HepG2 (cell line): ENCODE data around the gene HDHD3. TPM values are rescaled to one million over a fixed set of nuclear protein-coding genes. Genes with fewer than 3 reads are reported as not detected.

Source experiments
- ATAC-seq: fragments of 200-7000 bp; cut with Tn5 transposase; 3 replicates; pipeline ENCODE4 v1.9.1; 2020; ENCODE audit warnings: mild to moderate bottlenecking, moderate library complexity
- BruUV-seq: library from RNA; stranded (reverse); fragments of 400-500 nt; replicated peaks from 2 replicates; lab custom pipeline; 2021; lab: Mats Ljungman, UMichigan
- CTCF ChIA-PET: fragments of 300-600 bp; formaldehyde crosslinking; extraction: SDS; loops from one replicate; lab custom pipeline; 2021; ENCODE audit warnings: low total read pairs, inconsistent platforms, low intra/inter-chr PET ratio; lab: Yijun Ruan, JAX
- POLR2A ChIA-PET: fragments of 350-600 bp; sonication (Branson Sonifier 250); formaldehyde crosslinking; loops from one replicate; lab custom pipeline; 2020; ENCODE audit warnings: antibody characterized with exemption, inconsistent platforms; lab: Yijun Ruan, JAX
- DNase-seq: peaks from one replicate; pipeline ENCODE4 v3.0.0-alpha.2; 2015; ENCODE audit warnings: low spot score
- FAIRE-seq: peaks from 3 replicates; lab custom pipeline; 2011; peaks lifted over from hg19 to GRCh38; lab: Jason Lieb, UNC
- H2AFZ ChIP-seq: one replicate; pipeline ENCODE4 v1.6.1; 2011; ENCODE audit warnings: low read length, inconsistent platforms
- H3K27ac ChIP-seq: fragments of 300-600 bp; 3 replicates; pipeline ENCODE4 v1.8.0; 2011; ENCODE audit warnings: mixed run types, mild to moderate bottlenecking, mixed read lengths, low read length, inconsistent platforms; ENCODE audit not compliant: insufficient read depth; ENCODE audit errors: extremely low read length
- H3K27me3 ChIP-seq, 2 experiments: fragments of 200-600 bp in 1 of 2; 2 replicates in 1 of 2; 3 replicates in 1 of 2; pipeline versions ENCODE4 v1.6.0 to v1.8.0; 2011; ENCODE audit warnings: low read length in 2 of 2, mild to moderate bottlenecking in 2 of 2, moderate library complexity in 2 of 2, inconsistent platforms in 1 of 2; ENCODE audit not compliant: insufficient read depth in 2 of 2, control insufficient read depth in 1 of 2
- H3K36me3 ChIP-seq, 2 experiments: fragments of 200-600 bp in 1 of 2; replicated peaks in 1 of 2; 2 replicates in 1 of 2; 3 replicates in 1 of 2; pipeline versions ENCODE4 v1.5.1 to v1.8.0; 2011; ENCODE audit warnings: low read length in 2 of 2, inconsistent platforms in 1 of 2; ENCODE audit not compliant: insufficient read depth in 2 of 2, control insufficient read depth in 1 of 2
- H3K4me1 ChIP-seq: 2 replicates; pipeline ENCODE4 v1.5.1; 2012; ENCODE audit warnings: low read length, inconsistent platforms; ENCODE audit not compliant: insufficient read depth
- H3K4me2 ChIP-seq: 2 replicates; pipeline ENCODE4 v1.6.0; 2011; ENCODE audit warnings: low read depth, low read length, inconsistent platforms
- H3K4me3 ChIP-seq, 3 experiments: fragments of 200-600 bp in 1 of 3; sonication (generic), shearing (Covaris generic) in 1 of 3; replicated peaks in 1 of 3; 2 replicates each; pipeline ENCODE4 v1.5.1; 2011 to 2016; ENCODE audit warnings: low read length in 3 of 3, inconsistent platforms in 2 of 3, low read depth in 2 of 3, mild to moderate bottlenecking in 2 of 3, control low read depth in 1 of 3, mixed read lengths in 1 of 3; ENCODE audit not compliant: insufficient read depth in 1 of 3
- H3K79me2 ChIP-seq: one replicate; pipeline ENCODE4 v1.6.1; 2011; ENCODE audit warnings: low read length, inconsistent platforms; ENCODE audit not compliant: insufficient read depth
- H3K9ac ChIP-seq: 2 replicates; pipeline ENCODE4 v1.6.0; 2011; ENCODE audit warnings: mild to moderate bottlenecking, low read depth, low read length, inconsistent platforms; ENCODE audit not compliant: insufficient read depth
- H3K9me3 ChIP-seq: 2 replicates; pipeline ENCODE4 v1.5.1; 2012; ENCODE audit warnings: mild to moderate bottlenecking, low read length
- H4K20me1 ChIP-seq: 2 replicates; pipeline ENCODE4 v1.6.0; 2011; ENCODE audit warnings: inconsistent platforms, mild to moderate bottlenecking, low read length, moderate library complexity; ENCODE audit not compliant: insufficient read depth
- BORCS8-MEF2B ChIP-seq: sonication (generic); formaldehyde crosslinking; IDR thresholded peaks from 2 replicates; pipeline ENCODE4 v1.8.0; 2022; ENCODE audit warnings: mild to moderate bottlenecking, missing genetic modification reagents
- KDM5A ChIP-seq: fragments of 200-600 bp; sonication (generic); IDR thresholded peaks from 2 replicates; pipeline ENCODE4 v1.7.0; 2018; ENCODE audit warnings: antibody characterized with exemption, mild to moderate bottlenecking, low read length, borderline replicate concordance
- ZNF788 ChIP-seq: sonication (generic); formaldehyde crosslinking; IDR thresholded peaks from 2 replicates; pipeline ENCODE4 v1.5.0; 2020; ENCODE audit warnings: mild to moderate bottlenecking, missing genetic modification reagents, borderline replicate concordance
- WGBS: methylation state at CpG from one replicate; pipeline ENCODE4 v1.1.6; 2017; ENCODE audit warnings: low lambda C conversion rate; 5-methylcytosine and 5-hydroxymethylcytosine counted together
- in situ Hi-C: cut with HindIII; loops from 2 replicates; pipeline ENCODE4 v1.10.0; 2017; ENCODE audit warnings: low pct_unique_long_range_greater_than_20kb; ENCODE audit not compliant: extremely low pct_ligation_motif_present
- intact Hi-C: fragments of 100-400 bp; cut with micrococcal nuclease; formaldehyde crosslinking; loops from one replicate; pipeline ENCODE4 v1.10.0; 2022; ENCODE audit not compliant: unreplicated experiment
- polyA plus RNA-seq, 8 experiments: library from polyadenylated mRNA; depleted of rRNA in 3 of 8; stranded (reverse) in 7 of 8; unstranded in 1 of 8; fragments of >200 nt; fragmentation: Illumina TruSeq in 4 of 8; extraction: Trizol in 4 of 8; gene quantifications; 2 replicates each; pipeline versions ENCODE4 v1.2.1 to v1.2.3, GENCODE V29; 2011 to 2016; ENCODE audit warnings: low read depth in 4 of 8, missing spikeins in 1 of 8, mixed read lengths in 1 of 8; ENCODE audit not compliant: insufficient read depth in 1 of 8
- total RNA-seq, 5 experiments: library from RNA; depleted of rRNA; stranded (reverse); fragments of >200 nt; fragmentation: Illumina TruSeq; extraction: Trizol; gene quantifications; 2 replicates each; pipeline ENCODE4 v1.2.3, GENCODE V29; 2016; ENCODE audit warnings: low read depth in 1 of 5
- TF ChIP-seq, protein P1 (sequence below): IDR thresholded peaks from 2 replicates; pipeline ENCODE4 v1.6.1; 2016; ENCODE audit warnings: missing compliant biosample characterization, missing genetic modification reagents, borderline replicate concordance
- TF ChIP-seq, protein P2 (sequence below): sonication (generic); formaldehyde crosslinking; IDR thresholded peaks from 2 replicates; pipeline ENCODE4 v1.8.1; 2023; ENCODE audit warnings: mild to moderate bottlenecking, inconsistent platforms, moderate library complexity, missing genetic modification reagents, borderline replicate concordance
- TF ChIP-seq, protein P3 (sequence below): sonication (generic); formaldehyde crosslinking; IDR thresholded peaks from 2 replicates; pipeline ENCODE4 v1.5.0; 2020; ENCODE audit warnings: mild to moderate bottlenecking, missing genetic modification reagents

Gene HDHD3
- total and polyA plus RNA-seq, 2 of the 13 experiments (the other 11 are each of a cell fraction or from before 2014, with no cell fraction given) = 23.1 to 38.5 TPM

DNA sequence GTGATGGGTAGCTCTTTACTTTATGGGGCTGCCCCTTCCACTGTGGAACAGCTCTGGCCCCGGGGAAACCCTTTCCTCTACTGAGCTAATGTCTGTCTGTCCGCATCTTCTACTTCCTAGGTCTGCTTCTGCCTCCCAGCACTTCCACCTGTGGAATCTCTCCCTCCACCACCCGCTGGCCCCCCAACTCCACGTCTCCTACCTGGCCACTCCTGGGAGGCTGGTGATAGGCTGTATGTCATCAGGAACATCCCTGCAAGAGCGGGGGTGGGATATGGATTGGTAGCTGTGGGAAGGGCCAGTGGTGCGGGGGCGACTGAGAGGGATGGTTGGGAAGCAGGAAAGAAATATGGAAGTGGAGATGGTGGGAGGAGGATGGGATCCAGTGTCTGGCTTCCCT is 15.1 kb upstream of the HDHD3 start:
- peaks cover 85% of the 10 kb centered on the region for H3K4me1 ChIP-seq
- no peak overlapping the region for H2AFZ ChIP-seq
- no peak for ATAC-seq
- peaks cover 4% of the 10 kb centered on the region for H3K79me2 ChIP-seq
- TF ChIP-seq, protein P1, sequence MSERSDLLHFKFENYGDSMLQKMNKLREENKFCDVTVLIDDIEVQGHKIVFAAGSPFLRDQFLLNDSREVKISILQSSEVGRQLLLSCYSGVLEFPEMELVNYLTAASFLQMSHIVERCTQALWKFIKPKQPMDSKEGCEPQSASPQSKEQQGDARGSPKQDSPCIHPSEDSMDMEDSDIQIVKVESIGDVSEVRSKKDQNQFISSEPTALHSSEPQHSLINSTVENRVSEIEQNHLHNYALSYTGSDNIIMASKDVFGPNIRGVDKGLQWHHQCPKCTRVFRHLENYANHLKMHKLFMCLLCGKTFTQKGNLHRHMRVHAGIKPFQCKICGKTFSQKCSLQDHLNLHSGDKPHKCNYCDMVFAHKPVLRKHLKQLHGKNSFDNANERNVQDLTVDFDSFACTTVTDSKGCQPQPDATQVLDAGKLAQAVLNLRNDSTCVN (CRISPR knock-in tag) = no peak
- no peak for TF ChIP-seq BORCS8-MEF2B (CRISPR knock-in tag)
- TF ChIP-seq, all 625 proteins: peak for 0
- in situ Hi-C loops = no loop called here
- ChIA-PET CTCF (no interaction called here), POLR2A (no interaction called here)
- DNase-seq (no peak), FAIRE-seq (no peak)
- no peaks in the 10 kb centered on the region for H4K20me1 ChIP-seq
- no peak overlapping the region for H3K9ac ChIP-seq
- intact Hi-C loops = no loop called here
- H3K4me2 ChIP-seq = no peak overlapping the region
- WGBS = 97% methylated on average over 7 of the region's 7 CpGs
- H3K36me3 ChIP-seq = peaks cover 15 to 45% of the 10 kb centered on the region in 2 experiments
- no peaks in the 10 kb centered on the region for H3K9me3 ChIP-seq
- no peak overlapping the region for H3K27ac ChIP-seq
- no peaks in the 10 kb centered on the region for H3K27me3 ChIP-seq
- no peak overlapping the region for H3K4me3 ChIP-seq
- no TSS peak for BruUV-seq

DNA sequence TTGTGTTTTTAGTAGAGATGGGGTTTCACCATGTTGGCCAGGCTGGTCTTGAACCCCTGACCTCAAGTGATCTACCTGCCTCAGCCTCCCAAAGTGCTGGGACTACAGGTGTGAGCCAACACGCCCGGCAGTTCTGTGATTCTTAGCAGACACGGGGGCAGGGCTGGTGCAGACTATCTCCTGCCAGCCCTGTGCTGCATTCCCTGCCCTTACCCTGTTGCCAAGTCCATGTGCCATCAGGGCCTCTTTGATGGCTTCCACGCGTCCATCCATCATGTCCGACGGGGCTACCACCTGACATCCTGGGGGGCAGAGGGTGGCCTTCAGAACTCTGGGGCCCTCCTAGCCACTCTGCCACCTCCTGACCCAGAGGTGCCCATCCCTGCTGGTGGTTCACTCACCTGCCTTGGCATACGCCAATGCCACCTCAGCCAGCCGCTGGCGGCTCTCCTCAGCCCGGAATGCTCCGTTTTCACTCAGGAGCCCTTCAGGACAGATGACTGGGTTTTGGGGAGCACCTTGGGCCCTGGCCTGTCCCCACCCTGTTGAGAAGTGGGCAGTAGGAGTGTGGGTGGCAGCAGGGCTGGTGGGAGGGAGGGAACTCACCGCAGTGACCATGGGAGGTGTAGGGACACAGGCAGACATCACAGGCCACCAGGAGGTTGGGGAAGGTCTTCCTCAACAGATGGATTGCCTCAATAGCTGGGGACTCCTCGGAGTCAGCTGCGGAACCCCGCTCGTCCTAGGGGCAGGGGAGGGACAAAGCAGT is 13.6 kb upstream of the HDHD3 start:
- H3K4me3 ChIP-seq = no peak overlapping the region
- FAIRE-seq (no peak), DNase-seq (no peak), ATAC-seq (no peak)
- CTCF ChIA-PET = no interaction called here
- H3K36me3 ChIP-seq = peaks cover 15 to 48% of the 10 kb centered on the region in 2 experiments
- POLR2A ChIA-PET = interaction anchor here (1.0 to 1.3 kb wide), 2 partner anchors 8 to 14 kb away, joined by 4 read pairs; partner anchors contain the start of gene HDHD3
- H3K27ac ChIP-seq = no peak overlapping the region
- intact Hi-C loops (no loop called here), in situ Hi-C loops (no loop called here)
- no peaks in the 10 kb centered on the region for H3K9me3 ChIP-seq
- H3K79me2 ChIP-seq = peaks cover 4% of the 10 kb centered on the region
- no peaks in the 10 kb centered on the region for H3K27me3 ChIP-seq
- no peaks in the 10 kb centered on the region for H4K20me1 ChIP-seq
- peaks cover 86% of the 10 kb centered on the region for H3K4me1 ChIP-seq
- WGBS = 95% methylated on average over 9 of the region's 17 CpGs
- H3K4me2 ChIP-seq = no peak overlapping the region
- no TSS peak for BruUV-seq
- no peak overlapping the region for H2AFZ ChIP-seq
- H3K9ac ChIP-seq = no peak overlapping the region
- TF ChIP-seq KDM5A (no peak), ZNF788 (CRISPR knock-in tag) (no peak)
- TF ChIP-seq, protein P2, sequence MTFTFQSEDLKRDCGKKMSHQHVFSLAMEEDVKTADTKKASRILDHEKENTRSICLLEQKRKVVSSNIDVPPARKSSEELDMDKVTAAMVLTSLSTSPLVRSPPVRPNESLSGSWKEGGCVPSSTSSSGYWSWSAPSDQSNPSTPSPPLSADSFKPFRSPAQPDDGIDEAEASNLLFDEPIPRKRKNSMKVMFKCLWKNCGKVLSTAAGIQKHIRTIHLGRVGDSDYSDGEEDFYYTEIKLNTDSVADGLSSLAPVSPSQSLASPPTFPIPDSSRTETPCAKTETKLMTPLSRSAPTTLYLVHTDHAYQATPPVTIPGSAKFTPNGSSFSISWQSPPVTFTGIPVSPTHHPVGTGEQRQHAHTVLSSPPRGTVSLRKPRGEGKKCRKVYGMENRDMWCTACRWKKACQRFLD (CRISPR knock-in tag) = no peak
- TF ChIP-seq, protein P3, sequence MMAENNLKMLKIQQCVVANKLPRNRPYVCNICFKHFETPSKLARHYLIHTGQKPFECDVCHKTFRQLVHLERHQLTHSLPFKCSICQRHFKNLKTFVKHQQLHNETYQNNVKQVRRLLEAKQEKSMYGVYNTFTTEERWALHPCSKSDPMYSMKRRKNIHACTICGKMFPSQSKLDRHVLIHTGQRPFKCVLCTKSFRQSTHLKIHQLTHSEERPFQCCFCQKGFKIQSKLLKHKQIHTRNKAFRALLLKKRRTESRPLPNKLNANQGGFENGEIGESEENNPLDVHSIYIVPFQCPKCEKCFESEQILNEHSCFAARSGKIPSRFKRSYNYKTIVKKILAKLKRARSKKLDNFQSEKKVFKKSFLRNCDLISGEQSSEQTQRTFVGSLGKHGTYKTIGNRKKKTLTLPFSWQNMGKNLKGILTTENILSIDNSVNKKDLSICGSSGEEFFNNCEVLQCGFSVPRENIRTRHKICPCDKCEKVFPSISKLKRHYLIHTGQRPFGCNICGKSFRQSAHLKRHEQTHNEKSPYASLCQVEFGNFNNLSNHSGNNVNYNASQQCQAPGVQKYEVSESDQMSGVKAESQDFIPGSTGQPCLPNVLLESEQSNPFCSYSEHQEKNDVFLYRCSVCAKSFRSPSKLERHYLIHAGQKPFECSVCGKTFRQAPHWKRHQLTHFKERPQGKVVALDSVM (CRISPR knock-in tag) = no peak
